Neuronal stem cell (in vitro differentiated cells): Measurements from ENCODE around the gene USP26.

Experiments used
- DNase-seq: peaks from one replicate; pipeline ENCODE4 v3.0.0-alpha.2; 2013; ENCODE audit warnings: low spot score
- H2AFZ ChIP-seq: one replicate; pipeline ENCODE4 v1.6.1; 2013; ENCODE audit warnings: mild to moderate bottlenecking, low read length, inconsistent platforms
- H2AK5ac ChIP-seq: 2 replicates; pipeline ENCODE4 v1.6.1; 2013; ENCODE audit warnings: low read depth, mild to moderate bottlenecking, inconsistent platforms, low read length, moderate library complexity, mixed read lengths
- H2BK120ac ChIP-seq: 2 replicates; pipeline ENCODE4 v1.6.1; 2013; ENCODE audit warnings: low read depth, mild to moderate bottlenecking, inconsistent platforms, low read length, moderate library complexity, mixed read lengths
- H2BK12ac ChIP-seq: one replicate; pipeline ENCODE4 v1.6.1; 2013; ENCODE audit warnings: low read length, inconsistent platforms
- H2BK15ac ChIP-seq: 2 replicates; pipeline ENCODE4 v1.6.1; 2013; ENCODE audit warnings: mild to moderate bottlenecking, low read length, inconsistent platforms, mixed read lengths
- H2BK5ac ChIP-seq: one replicate; pipeline ENCODE4 v1.6.1; 2013; ENCODE audit warnings: inconsistent platforms, mild to moderate bottlenecking, low read length, moderate library complexity
- H3K14ac ChIP-seq: one replicate; pipeline ENCODE4 v1.6.1; 2013; ENCODE audit warnings: low read length, inconsistent platforms
- H3K18ac ChIP-seq: 2 replicates; pipeline ENCODE4 v1.6.1; 2013; ENCODE audit warnings: low read length, inconsistent platforms
- H3K23ac ChIP-seq: 2 replicates; pipeline ENCODE4 v1.6.1; 2013; ENCODE audit warnings: low read depth, mild to moderate bottlenecking, mixed read lengths, low read length, inconsistent platforms; ENCODE audit not compliant: poor library complexity
- H3K27ac ChIP-seq: replicated peaks from 3 replicates; pipeline ENCODE4 v1.5.1; 2013; ENCODE audit warnings: low read length, inconsistent platforms
- H3K27me3 ChIP-seq, 3 experiments: 2 replicates each; pipeline ENCODE4 v1.6.1; 2013; ENCODE audit warnings: low read length in 3 of 3, mild to moderate bottlenecking in 2 of 3, inconsistent platforms in 1 of 3, low read depth in 1 of 3, mixed read lengths in 1 of 3, moderate library complexity in 1 of 3; ENCODE audit not compliant: control insufficient read depth in 3 of 3, insufficient read depth in 3 of 3
- H3K36me3 ChIP-seq, 2 donors: replicated peaks in 1 of 2; 2 replicates each; pipeline ENCODE4 v1.6.1; 2013; ENCODE audit warnings: low read length in 2 of 2; ENCODE audit not compliant: control insufficient read depth in 2 of 2, insufficient read depth in 2 of 2
- H3K4ac ChIP-seq: 2 replicates; pipeline ENCODE4 v1.6.1; 2013; ENCODE audit warnings: inconsistent platforms, mild to moderate bottlenecking, low read length, moderate library complexity
- H3K4me1 ChIP-seq, 2 donors: 1 replicate in 1 of 2; 2 replicates in 1 of 2; pipeline ENCODE4 v1.6.1; 2013; ENCODE audit warnings: low read length in 2 of 2, low read depth in 1 of 2; ENCODE audit not compliant: control insufficient read depth in 2 of 2, insufficient read depth in 1 of 2
- H3K4me2 ChIP-seq: one replicate; pipeline ENCODE4 v1.6.1; 2013; ENCODE audit warnings: mild to moderate bottlenecking, low read length, inconsistent platforms; ENCODE audit not compliant: insufficient read depth, poor library complexity, severe bottlenecking
- H3K4me3 ChIP-seq, 2 donors: 2 replicates each; pipeline ENCODE4 v1.5.1; 2013; ENCODE audit warnings: low read length in 2 of 2, mild to moderate bottlenecking in 2 of 2, inconsistent platforms in 1 of 2, moderate library complexity in 1 of 2
- H3K79me1 ChIP-seq: one replicate; pipeline ENCODE4 v1.6.1; 2013; ENCODE audit warnings: low read depth, mild to moderate bottlenecking, inconsistent platforms, low read length, moderate library complexity
- H3K9ac ChIP-seq: one replicate; pipeline ENCODE4 v1.6.1; 2013; ENCODE audit warnings: mild to moderate bottlenecking, low read depth, low read length, inconsistent platforms; ENCODE audit not compliant: poor library complexity
- H3K9me3 ChIP-seq, 2 donors: replicated peaks in 1 of 2; 2 replicates each; pipeline versions ENCODE3 to v1.6.1; 2013; ENCODE audit warnings: low read length in 2 of 2, mild to moderate bottlenecking in 2 of 2, inconsistent platforms in 1 of 2, low read depth in 1 of 2, mixed read lengths in 1 of 2, moderate library complexity in 1 of 2; ENCODE audit not compliant: control insufficient read depth in 2 of 2, insufficient read depth in 1 of 2
- H4K8ac ChIP-seq: one replicate; pipeline ENCODE4 v1.6.1; 2013; ENCODE audit warnings: low read depth, mild to moderate bottlenecking, inconsistent platforms, low read length, moderate library complexity
- H4K91ac ChIP-seq: one replicate; pipeline ENCODE4 v1.6.1; 2013; ENCODE audit warnings: low read length, low read depth, mild to moderate bottlenecking, inconsistent platforms; ENCODE audit not compliant: poor library complexity
- WGBS, 2 donors: extraction: QIAGEN DNeasy Blood & Tissue Kit; methylation state at CpG; one replicate each; pipeline ENCODE4 v1.1.7; 2013; ENCODE audit warnings: missing lambda C conversion rate in 2 of 2, mixed read lengths in 1 of 2; ENCODE audit not compliant: insufficient read length in 2 of 2, insufficient replicate concordance in 1 of 2; ENCODE audit errors: extremely low coverage in 2 of 2; 5-methylcytosine and 5-hydroxymethylcytosine counted together

The USP26 gene

DNA sequence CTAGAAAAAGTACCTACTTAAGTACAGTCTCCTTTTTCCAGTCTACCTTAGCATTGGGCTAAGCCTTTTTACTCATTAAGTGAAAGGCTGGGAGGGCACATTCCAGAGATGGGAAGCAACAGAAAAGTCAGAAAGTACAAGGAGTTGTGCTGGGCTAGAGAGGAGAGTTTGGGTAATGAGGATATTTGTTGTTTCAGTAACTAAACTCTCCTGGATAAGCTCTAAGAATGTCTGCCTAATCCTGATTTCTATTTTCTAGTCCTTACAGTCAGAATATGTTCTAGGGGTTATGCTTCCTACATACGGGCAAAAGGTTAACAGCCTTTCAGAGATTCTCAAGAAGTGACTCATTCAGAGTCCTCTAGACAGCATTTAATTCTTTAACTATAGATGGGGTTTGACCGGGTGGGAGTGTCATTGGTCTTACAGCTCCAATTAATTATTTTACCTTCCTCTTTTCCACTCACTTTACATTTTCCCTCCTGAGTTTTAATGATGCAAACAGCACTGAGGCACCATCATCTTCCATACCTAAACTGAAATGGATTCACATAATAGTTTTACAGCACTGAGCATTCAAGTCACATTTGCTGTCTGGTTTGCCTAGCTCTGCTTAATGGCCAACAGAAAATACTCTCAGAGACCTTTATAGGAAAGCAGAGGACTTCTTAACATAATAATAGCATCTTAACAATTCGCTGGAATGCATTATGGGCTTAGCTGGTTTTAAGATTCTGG, 42.9 kb downstream of the USP26 start:
- Histone ChIP-seq H3K14ac (no peak overlapping the region), H2AFZ (peak overlapping the region; percentile 35), H2BK120ac (no peak overlapping the region), H3K4me1 (peaks cover 0 to 13% of the 10 kb centered on the region in 2 donors), H3K4me2 (peak overlapping the region; percentile 18), H3K4me3 (no peak overlapping the region), H3K4ac (no peak overlapping the region), H3K9ac (no peak overlapping the region), H3K18ac (no peak overlapping the region), H4K91ac (no peak overlapping the region), H2BK12ac (no peak overlapping the region), H3K36me3 (no peaks in the 10 kb centered on the region), H2BK5ac (no peak overlapping the region), H2BK15ac (no peak overlapping the region), H3K27me3 (peaks cover 0 to 3% (median 0%) of the 10 kb centered on the region in 3 experiments), H3K9me3 (peaks cover 0 to 5% of the 10 kb centered on the region in 2 donors), H4K8ac (no peak overlapping the region), H2AK5ac (no peak overlapping the region), H3K27ac (peak overlapping the region; percentile 82), H3K79me1 (no peaks in the 10 kb centered on the region), H3K23ac (no peak overlapping the region)
- no peak for DNase-seq
- no CpG with 5 or more reads among the region's 3 CpGs for WGBS, 2 donors

DNA sequence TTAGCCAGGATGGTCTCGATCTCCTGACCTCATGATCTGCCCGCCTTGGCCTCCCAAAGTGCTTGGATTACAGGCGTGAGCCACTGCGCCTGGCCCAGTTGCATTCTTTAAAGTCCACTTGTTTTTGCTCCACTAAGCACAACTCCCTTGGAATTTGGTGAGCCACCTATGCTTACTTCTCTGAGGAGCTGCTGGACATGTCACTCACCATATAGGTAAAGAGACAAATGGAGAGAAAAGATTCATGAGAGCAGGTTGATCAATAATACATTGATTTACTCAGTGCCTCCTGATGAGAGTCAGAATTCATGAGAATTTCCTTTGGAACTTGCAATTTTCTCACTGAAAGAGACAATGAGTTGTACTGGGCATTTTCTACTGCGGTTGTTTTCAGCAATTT, 48.2 kb downstream of the USP26 start:
- Histone ChIP-seq H3K18ac (no peak overlapping the region), H3K4me3 (no peak overlapping the region), H3K27me3 (peaks cover 0 to 3% (median 0%) of the 10 kb centered on the region in 3 experiments), H3K23ac (no peak overlapping the region), H3K79me1 (no peaks in the 10 kb centered on the region), H2AFZ (no peak overlapping the region), H3K36me3 (no peaks in the 10 kb centered on the region), H3K4me2 (no peak overlapping the region), H3K9me3 (no peaks in the 10 kb centered on the region), H3K27ac (no peak overlapping the region), H3K4ac (no peak overlapping the region), H4K91ac (no peak overlapping the region), H3K14ac (no peak overlapping the region), H3K9ac (no peak overlapping the region), H3K4me1 (peaks cover 0 to 2% of the 10 kb centered on the region in 2 donors), H2BK5ac (no peak overlapping the region), H4K8ac (no peak overlapping the region), H2AK5ac (no peak overlapping the region), H2BK12ac (no peak overlapping the region), H2BK120ac (no peak overlapping the region), H2BK15ac (no peak overlapping the region)
- no peak for DNase-seq
- no CpG with 5 or more reads among the region's 5 CpGs for WGBS, 2 donors

DNA sequence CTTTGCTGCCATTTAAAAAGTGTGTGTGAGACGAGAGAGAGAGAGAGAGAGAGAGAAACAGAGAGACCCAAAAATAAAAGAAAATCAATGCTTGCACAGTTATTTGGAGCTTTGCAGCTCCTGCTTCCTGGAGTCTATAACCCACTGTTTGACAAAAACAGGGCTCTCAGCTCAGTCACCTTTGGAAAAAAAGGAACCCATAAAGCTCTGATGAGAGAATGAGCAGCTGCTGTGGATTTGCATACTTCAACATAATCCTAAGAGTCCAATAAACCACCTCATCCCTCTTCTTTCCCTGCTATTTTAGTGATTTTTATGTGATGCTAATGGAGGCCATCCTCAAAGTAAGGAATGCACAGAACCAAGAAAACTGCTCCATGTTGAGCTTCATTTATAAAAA, 50.3 kb downstream of the USP26 start:
- WGBS, 2 donors: no CpG with 5 or more reads among the region's 1 CpG
- Histone ChIP-seq H4K91ac (no peak overlapping the region), H2BK12ac (no peak overlapping the region), H3K4me3 (no peak overlapping the region), H2BK120ac (no peak overlapping the region), H3K14ac (no peak overlapping the region), H3K79me1 (no peaks in the 10 kb centered on the region), H3K9ac (no peak overlapping the region), H3K4me1 (no peaks in the 10 kb centered on the region), H3K27ac (no peak overlapping the region), H3K36me3 (no peaks in the 10 kb centered on the region), H3K9me3 (no peaks in the 10 kb centered on the region), H2BK5ac (no peak overlapping the region), H2BK15ac (no peak overlapping the region), H3K18ac (no peak overlapping the region), H2AK5ac (no peak overlapping the region), H3K27me3 (peaks cover 0 to 3% (median 0%) of the 10 kb centered on the region in 3 experiments), H2AFZ (no peak overlapping the region), H4K8ac (no peak overlapping the region), H3K4me2 (no peak overlapping the region), H3K23ac (no peak overlapping the region), H3K4ac (no peak overlapping the region)
- DNase-seq: no peak

DNA sequence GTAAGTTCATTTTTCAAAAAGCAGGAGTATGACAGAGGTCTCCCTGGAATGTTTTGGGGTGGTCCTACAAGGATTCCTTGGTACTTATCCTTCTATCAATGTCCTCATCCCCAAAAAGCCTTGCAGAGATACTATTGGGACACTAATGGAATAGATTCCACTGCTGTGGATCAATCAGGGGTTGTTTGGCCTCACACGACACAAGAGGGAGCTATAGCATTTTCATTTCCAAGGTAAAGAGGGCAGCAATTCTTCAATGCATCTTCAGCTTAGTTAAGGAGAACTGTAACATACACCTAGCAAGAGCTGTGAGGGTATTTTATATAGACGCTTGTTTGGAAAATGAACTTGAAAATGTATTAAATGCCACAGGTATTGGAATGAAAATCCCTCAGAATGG, 50.9 kb downstream of the USP26 start:
- H3K9me3 ChIP-seq: no peaks in the 10 kb centered on the region
- H2AFZ ChIP-seq: no peak overlapping the region
- H3K9ac ChIP-seq: no peak overlapping the region
- no peak overlapping the region for H2BK5ac ChIP-seq
- no CpG with 5 or more reads among the region's 2 CpGs for whole genome bisulfite sequencing, 2 donors
- H3K79me1 ChIP-seq: no peaks in the 10 kb centered on the region
- DNase-seq: no peak
- H2BK12ac ChIP-seq: no peak overlapping the region
- no peak overlapping the region for H3K23ac ChIP-seq
- no peaks in the 10 kb centered on the region for H3K36me3 ChIP-seq
- H3K4ac ChIP-seq: no peak overlapping the region
- no peak overlapping the region for H2BK15ac ChIP-seq
- no peak overlapping the region for H3K4me2 ChIP-seq
- no peak overlapping the region for H2BK120ac ChIP-seq
- H3K27me3 ChIP-seq: peaks cover 0 to 2% (median 0%) of the 10 kb centered on the region in 3 experiments
- no peak overlapping the region for H4K8ac ChIP-seq
- H3K4me1 ChIP-seq: no peaks in the 10 kb centered on the region
- no peak overlapping the region for H2AK5ac ChIP-seq
- no peak overlapping the region for H3K4me3 ChIP-seq
- no peak overlapping the region for H3K27ac ChIP-seq
- no peak overlapping the region for H3K14ac ChIP-seq
- no peak overlapping the region for H3K18ac ChIP-seq
- no peak overlapping the region for H4K91ac ChIP-seq
